ENCODE measurements around the gene RNF34.
"Not testable (repeated sequence)": the region's sequence is repeated elsewhere in the genome, so short reads cannot be mapped to it uniquely, and the experiment has no call there.

RNF34 gene

GRCh38 chr12:121373755-121374154 lies 26.2 kb upstream of the RNF34 start:
- H3K4me1 ChIP-seq (ENCODE audit: control insufficient read depth, insufficient read depth, low read length): no peaks in the 10 kb centered on the region
- no peaks in the 10 kb centered on the region for H3K27me3 ChIP-seq (ENCODE audit: control insufficient read depth, insufficient read depth, low read length)
- H3K9me3 ChIP-seq (ENCODE audit: control insufficient read depth, insufficient read depth, low read length): no peaks in the 10 kb centered on the region
- H3K36me3 ChIP-seq (ENCODE audit: control insufficient read depth, insufficient read depth, low read length): no peaks in the 10 kb centered on the region
- H3K4me3 ChIP-seq (ENCODE audit: low read depth, low read length): no peak overlapping the region
- no peak overlapping the region for H3K9ac ChIP-seq (ENCODE audit: low read depth, low read length)

GRCh38 chr12:121374336-121374735 lies 25.6 kb upstream of the RNF34 start:
- not testable (repeated sequence) for H3K9me3 ChIP-seq (ENCODE audit: control insufficient read depth, insufficient read depth, low read length); H3K9ac ChIP-seq (ENCODE audit: low read depth, low read length); H3K36me3 ChIP-seq (ENCODE audit: control insufficient read depth, insufficient read depth, low read length); H3K4me1 ChIP-seq (ENCODE audit: control insufficient read depth, insufficient read depth, low read length); H3K4me3 ChIP-seq (ENCODE audit: low read depth, low read length); H3K27me3 ChIP-seq (ENCODE audit: control insufficient read depth, insufficient read depth, low read length)

DNA sequence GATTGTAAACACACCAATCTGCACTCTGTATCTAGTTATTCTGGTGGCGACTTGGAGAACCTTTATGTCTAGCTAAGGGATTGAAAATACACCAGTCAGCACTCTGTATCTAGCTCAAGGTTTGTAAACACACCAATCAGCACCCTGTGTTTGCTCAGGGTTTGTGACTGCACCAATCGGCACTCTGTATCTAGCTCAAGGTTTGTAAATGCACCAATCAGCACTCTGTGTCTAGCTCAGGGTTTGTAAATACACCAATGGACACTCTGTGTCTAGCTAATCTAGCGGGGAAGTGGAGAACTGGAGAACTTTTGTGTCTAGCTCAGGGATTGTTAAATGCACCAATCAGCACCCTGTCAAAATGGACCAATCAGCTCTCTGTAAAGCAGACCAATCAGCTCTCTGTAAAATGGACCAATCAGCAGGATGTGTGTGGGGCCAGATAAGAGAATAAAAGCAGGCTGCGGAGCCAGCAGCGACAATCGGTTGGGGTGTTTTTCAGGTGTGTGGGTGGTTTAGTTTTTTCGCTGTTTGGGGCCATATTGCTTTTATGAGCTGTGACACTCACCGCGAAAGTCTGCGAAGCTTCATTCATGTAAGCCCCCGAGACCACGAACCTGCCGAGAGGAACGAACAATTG lies 24.9 kb upstream of the RNF34 start:
- H3K27me3 ChIP-seq (ENCODE audit: control insufficient read depth, insufficient read depth, low read length); H3K4me3 ChIP-seq (ENCODE audit: low read depth, low read length); H3K4me1 ChIP-seq (ENCODE audit: control insufficient read depth, insufficient read depth, low read length); H3K36me3 ChIP-seq (ENCODE audit: control insufficient read depth, insufficient read depth, low read length); H3K9me3 ChIP-seq (ENCODE audit: control insufficient read depth, insufficient read depth, low read length); H3K9ac ChIP-seq (ENCODE audit: low read depth, low read length): not testable (repeated sequence)

- Histone ChIP-seq H3K9me3 (ENCODE audit: control insufficient read depth, insufficient read depth, low read length) (no peaks in the 10 kb centered on the region), H3K4me1 (ENCODE audit: control insufficient read depth, insufficient read depth, low read length) (no peaks in the 10 kb centered on the region), H3K36me3 (ENCODE audit: control insufficient read depth, insufficient read depth, low read length) (no peaks in the 10 kb centered on the region)
These were observed 22.9 kb upstream of the RNF34 start for GRCh38 chr12:121376754-121377697.

GRCh38 chr12:121378736-121379135 lies 21.2 kb upstream of the RNF34 start:
- Histone ChIP-seq H3K4me1 (ENCODE audit: control insufficient read depth, insufficient read depth, low read length) (no peaks in the 10 kb centered on the region), H3K36me3 (ENCODE audit: control insufficient read depth, insufficient read depth, low read length) (no peaks in the 10 kb centered on the region), H3K9ac (ENCODE audit: low read depth, low read length) (no peak overlapping the region), H3K9me3 (ENCODE audit: control insufficient read depth, insufficient read depth, low read length) (no peaks in the 10 kb centered on the region), H3K4me3 (ENCODE audit: low read depth, low read length) (no peak overlapping the region), H3K27me3 (ENCODE audit: control insufficient read depth, insufficient read depth, low read length) (no peaks in the 10 kb centered on the region)

More at GRCh38 chr12:121376754-121377697, 22.9 kb upstream of the RNF34 start:
- Histone ChIP-seq H3K4me3 (ENCODE audit: low read depth, low read length) (no peak overlapping the region), H3K27me3 (ENCODE audit: control insufficient read depth, insufficient read depth, low read length) (no peaks in the 10 kb centered on the region), H3K9ac (ENCODE audit: low read depth, low read length) (no peak overlapping the region)

DNA sequence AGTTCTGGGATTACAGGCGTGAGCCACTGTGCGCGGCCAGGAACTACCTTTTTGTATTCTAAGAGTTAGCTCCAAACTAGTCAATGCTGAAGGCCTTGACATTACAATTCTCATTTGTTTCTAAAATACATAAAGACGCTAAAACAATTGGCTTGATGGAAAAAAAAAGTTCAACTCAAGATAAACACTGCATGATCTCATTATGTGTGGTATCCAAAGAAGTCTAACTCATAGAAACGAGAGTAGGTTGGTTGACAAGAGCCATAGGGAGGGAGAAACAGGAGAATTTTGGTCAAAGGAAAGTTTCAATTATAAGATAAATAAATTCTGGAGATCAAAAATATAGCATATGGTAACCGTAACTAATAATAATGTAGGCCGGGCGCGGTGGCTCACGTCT lies 20.0 kb upstream of the RNF34 start:
- Histone ChIP-seq H3K4me1 (ENCODE audit: control insufficient read depth, insufficient read depth, low read length) (no peaks in the 10 kb centered on the region), H3K27me3 (ENCODE audit: control insufficient read depth, insufficient read depth, low read length) (no peaks in the 10 kb centered on the region), H3K4me3 (ENCODE audit: low read depth, low read length) (no peak overlapping the region), H3K9me3 (ENCODE audit: control insufficient read depth, insufficient read depth, low read length) (no peaks in the 10 kb centered on the region), H3K36me3 (ENCODE audit: control insufficient read depth, insufficient read depth, low read length) (no peaks in the 10 kb centered on the region), H3K9ac (ENCODE audit: low read depth, low read length) (no peak overlapping the region)

DNA sequence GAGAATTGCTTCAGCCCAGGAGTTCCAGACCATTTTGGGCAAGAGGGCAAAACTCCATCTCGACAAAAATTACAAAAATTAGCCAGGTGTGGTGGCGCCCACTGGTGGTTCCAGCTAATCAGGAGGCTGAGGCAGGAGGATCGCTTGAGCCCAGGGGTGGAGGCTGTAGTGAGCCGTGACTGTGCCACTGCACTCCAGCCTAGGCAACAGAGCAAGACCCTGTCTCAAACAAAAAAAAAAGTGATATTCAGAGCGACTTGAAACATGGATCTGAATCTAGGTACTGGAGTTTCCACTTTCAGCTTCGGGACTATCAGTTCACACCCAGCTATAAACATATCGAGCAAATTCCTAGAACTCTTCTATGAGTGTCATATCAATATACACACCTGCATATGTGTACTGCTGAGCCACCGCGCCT lies 16.3 kb upstream of the RNF34 start:
- Histone ChIP-seq H3K9ac (ENCODE audit: low read depth, low read length) (no peak overlapping the region), H3K4me3 (ENCODE audit: low read depth, low read length) (no peak overlapping the region), H3K9me3 (ENCODE audit: control insufficient read depth, insufficient read depth, low read length) (no peaks in the 10 kb centered on the region), H3K36me3 (ENCODE audit: control insufficient read depth, insufficient read depth, low read length) (no peaks in the 10 kb centered on the region), H3K27me3 (ENCODE audit: control insufficient read depth, insufficient read depth, low read length) (no peaks in the 10 kb centered on the region), H3K4me1 (ENCODE audit: control insufficient read depth, insufficient read depth, low read length) (no peaks in the 10 kb centered on the region)

DNA sequence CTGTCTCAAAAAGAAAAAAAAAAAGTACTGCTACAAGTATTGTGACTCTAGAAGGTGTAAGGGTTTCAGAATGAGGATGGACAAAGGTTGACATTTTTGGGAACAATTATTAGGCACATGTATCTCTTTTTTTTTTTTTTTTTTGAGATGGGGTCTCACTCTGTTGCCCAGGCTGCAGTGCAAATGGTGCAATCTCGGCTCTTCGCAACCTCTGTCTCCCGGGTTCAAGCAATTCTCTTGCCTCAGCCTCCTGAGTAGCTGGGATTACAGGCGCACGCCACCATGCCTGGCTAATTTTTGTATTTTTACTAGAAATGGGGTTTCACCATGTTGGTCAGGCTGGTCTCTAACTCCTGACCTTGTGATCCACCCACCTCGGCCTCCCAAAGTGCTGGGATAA lies 15.0 kb upstream of the RNF34 start:
- H3K4me3 ChIP-seq (ENCODE audit: low read depth, low read length); H3K9ac ChIP-seq (ENCODE audit: low read depth, low read length); H3K9me3 ChIP-seq (ENCODE audit: control insufficient read depth, insufficient read depth, low read length); H3K36me3 ChIP-seq (ENCODE audit: control insufficient read depth, insufficient read depth, low read length); H3K27me3 ChIP-seq (ENCODE audit: control insufficient read depth, insufficient read depth, low read length); H3K4me1 ChIP-seq (ENCODE audit: control insufficient read depth, insufficient read depth, low read length): not testable (repeated sequence)

DNA sequence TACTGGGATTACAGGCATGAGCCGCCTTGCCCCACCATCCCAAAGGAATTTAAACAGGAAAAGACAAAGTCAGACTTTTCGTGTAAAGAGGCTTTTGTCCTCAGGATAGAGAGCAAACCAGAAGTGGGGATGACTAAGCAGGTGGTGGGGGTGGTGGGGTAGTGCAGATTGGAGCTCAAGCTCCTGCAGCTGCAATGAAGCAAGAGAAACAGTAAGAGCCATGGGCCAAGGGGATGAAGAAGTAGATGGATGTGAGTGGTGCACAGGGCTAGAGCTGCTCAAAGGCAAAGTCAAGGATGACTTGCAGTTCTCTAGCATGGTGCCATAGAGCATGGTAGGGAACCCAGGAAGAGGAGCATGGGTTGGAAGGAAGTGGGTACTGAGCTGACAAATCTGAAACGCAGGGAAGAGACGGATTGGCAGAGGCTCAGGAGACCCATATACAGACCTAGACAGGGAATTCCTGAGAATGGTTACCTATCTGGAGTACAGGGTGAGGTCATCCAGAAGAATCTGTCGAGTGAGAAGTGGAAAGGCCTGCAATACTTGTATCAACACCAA lies 11.4 kb upstream of the RNF34 start:
- Histone ChIP-seq H3K9ac (ENCODE audit: low read depth, low read length) (no peak overlapping the region), H3K36me3 (ENCODE audit: control insufficient read depth, insufficient read depth, low read length) (no peaks in the 10 kb centered on the region), H3K9me3 (ENCODE audit: control insufficient read depth, insufficient read depth, low read length) (no peaks in the 10 kb centered on the region), H3K4me1 (ENCODE audit: control insufficient read depth, insufficient read depth, low read length) (no peaks in the 10 kb centered on the region), H3K4me3 (ENCODE audit: low read depth, low read length) (no peak overlapping the region), H3K27me3 (ENCODE audit: control insufficient read depth, insufficient read depth, low read length) (no peaks in the 10 kb centered on the region)

DNA sequence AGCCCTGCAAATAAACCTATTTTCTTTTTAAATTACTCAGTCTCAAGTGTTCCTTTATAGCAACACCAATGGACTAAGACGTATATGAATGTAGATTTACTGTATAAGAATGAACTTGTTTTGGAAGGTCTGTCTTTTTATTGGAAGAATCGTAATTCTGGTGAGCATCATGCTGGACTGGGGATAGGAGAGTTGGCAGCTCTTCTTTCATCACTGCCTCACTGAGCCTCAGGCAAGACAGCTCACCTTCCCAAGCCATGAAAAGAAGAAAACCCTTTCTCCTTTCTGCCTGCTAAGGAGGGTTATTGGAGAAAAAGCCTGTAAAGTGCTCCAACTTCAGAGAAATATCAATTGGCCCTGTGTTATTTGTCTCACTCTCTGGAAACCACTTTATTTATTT lies 9.1 kb upstream of the RNF34 start:
- Histone ChIP-seq H3K36me3 (ENCODE audit: control insufficient read depth, insufficient read depth, low read length) (no peaks in the 10 kb centered on the region), H3K27me3 (ENCODE audit: control insufficient read depth, insufficient read depth, low read length) (no peaks in the 10 kb centered on the region), H3K4me3 (ENCODE audit: low read depth, low read length) (no peak overlapping the region), H3K4me1 (ENCODE audit: control insufficient read depth, insufficient read depth, low read length) (no peaks in the 10 kb centered on the region), H3K9me3 (ENCODE audit: control insufficient read depth, insufficient read depth, low read length) (no peaks in the 10 kb centered on the region), H3K9ac (ENCODE audit: low read depth, low read length) (no peak overlapping the region)

- no peaks in the 10 kb centered on the region for H3K4me1 ChIP-seq (ENCODE audit: control insufficient read depth, insufficient read depth, low read length)
- no peaks in the 10 kb centered on the region for H3K9me3 ChIP-seq (ENCODE audit: control insufficient read depth, insufficient read depth, low read length)
- no peaks in the 10 kb centered on the region for H3K27me3 ChIP-seq (ENCODE audit: control insufficient read depth, insufficient read depth, low read length)
- no peak overlapping the region for H3K9ac ChIP-seq (ENCODE audit: low read depth, low read length)
- no peaks in the 10 kb centered on the region for H3K36me3 ChIP-seq (ENCODE audit: control insufficient read depth, insufficient read depth, low read length)
- no peak overlapping the region for H3K4me3 ChIP-seq (ENCODE audit: low read depth, low read length)
These were observed 8.1 kb upstream of the RNF34 start for GRCh38 chr12:121391619-121392324.
